DMS153 treated with DMSO at 0.1 percent for 48 hours (cell line): ENCODE results near the gene CADPS.

Source experiments
- DNase-seq: peaks from one replicate; lab custom pipeline; 2025; ENCODE audit not compliant: unreplicated experiment; lab: John Stamatoyannopoulos, UW

The CADPS gene

DNA sequence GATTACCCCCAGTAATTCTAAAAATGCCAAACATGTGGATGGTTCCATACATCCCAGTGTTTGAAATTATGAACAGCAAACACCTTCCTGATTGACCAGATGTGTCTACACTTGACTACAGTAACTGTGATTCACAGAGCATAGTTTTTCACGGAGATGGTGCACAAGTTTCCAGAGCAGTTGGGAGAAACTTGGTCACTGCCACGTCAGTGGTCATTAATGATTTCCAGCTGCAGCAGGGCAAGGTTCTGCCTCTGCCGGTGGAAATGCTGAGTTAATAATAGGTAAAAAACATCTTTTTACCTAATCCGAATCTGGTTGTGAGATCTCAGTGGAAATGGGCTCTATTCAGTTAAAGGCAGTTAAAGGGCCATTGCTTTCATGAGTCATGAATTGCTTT lies 347.7 kb downstream of the CADPS start:
- DNase-seq = no peak

DNA sequence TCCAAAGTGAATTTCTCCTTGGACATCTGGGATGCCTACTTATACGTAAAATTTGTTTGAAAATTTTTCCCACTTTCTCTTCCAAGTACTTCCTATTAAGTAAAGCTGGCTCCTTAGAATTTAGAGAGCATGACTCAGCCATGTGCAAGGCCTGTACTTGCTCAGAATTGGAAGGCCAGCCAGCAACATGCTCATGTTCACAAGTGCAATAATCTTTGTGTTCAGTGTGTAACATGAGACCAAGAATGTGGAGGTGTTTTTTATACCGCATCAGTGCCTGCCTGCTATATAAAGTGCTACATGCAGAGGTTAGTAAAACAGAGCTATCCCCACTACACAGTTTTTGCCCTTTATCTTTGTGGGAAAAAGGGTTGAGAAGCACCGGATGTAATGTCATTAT lies 349.9 kb downstream of the CADPS start:
- no peak for DNase-seq

DNA sequence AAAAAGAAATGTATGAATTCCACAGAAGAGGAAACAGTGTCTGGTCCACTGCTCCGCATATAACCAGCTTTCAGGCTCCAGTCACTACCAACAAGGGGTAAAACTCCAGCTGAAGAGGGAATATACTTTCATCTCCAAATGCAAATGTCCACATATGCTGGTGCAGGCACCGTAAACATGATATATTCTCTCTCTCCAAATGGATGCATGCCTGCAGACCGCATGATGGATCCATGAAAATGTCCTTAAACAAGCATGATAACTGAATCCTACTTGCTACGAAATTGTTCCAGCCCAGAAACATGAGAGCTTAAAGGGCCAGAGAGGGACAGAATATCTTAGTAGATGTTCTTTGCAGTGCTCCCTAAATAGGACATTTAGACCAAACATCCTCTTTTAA lies 351.5 kb downstream of the CADPS start:
- no peak for DNase-seq

DNA sequence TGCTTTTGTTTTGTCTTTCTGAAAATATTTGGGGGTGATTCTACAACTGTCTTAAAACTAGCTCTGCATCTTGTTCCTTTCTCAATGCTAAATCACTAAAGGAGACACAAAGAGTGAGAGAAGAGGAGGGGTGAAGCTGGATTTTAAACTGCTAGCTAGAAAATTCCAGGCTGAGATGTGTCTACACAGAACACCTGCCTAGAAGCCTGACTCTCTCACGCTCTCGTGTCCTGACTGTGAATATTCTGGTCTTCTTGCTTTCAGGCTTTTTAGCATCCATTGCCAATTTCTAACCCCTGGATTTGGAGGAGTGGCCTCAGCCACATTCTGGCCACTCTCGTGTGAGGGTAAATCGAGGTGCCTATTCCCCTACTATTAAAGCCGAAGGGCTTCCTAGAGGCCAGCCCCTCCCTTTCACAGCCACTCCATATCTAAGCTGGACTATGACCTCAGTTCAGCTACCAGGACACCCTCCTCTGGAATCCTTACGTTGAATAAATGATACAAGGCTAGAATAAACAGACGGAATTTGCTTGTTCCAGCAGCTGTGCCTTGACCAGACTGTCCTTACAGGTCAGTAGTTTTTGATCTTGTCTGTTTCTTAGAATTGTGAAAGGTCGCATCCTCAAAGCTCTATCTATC lies 353.6 kb downstream of the CADPS start:
- no peak for DNase-seq

DNA sequence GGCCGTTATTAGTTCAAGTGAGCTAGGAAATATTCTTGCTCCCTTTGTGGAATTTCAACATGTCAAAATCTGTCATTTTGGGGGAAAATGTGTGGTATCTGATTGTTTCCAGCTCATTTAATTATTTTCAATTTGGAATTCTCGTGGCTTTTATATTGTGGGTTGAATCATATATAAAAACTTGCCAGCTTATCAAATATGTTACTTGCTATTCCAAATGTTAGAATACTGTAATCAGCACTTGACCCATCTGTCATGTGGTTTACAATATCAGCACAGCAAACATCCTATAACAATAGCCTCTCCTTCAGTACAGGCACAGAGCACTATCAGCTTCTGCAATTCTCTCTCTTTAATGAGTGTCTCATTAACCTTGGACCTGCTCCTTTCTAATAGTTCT lies 371.7 kb downstream of the CADPS start:
- no peak for DNase-seq

DNA sequence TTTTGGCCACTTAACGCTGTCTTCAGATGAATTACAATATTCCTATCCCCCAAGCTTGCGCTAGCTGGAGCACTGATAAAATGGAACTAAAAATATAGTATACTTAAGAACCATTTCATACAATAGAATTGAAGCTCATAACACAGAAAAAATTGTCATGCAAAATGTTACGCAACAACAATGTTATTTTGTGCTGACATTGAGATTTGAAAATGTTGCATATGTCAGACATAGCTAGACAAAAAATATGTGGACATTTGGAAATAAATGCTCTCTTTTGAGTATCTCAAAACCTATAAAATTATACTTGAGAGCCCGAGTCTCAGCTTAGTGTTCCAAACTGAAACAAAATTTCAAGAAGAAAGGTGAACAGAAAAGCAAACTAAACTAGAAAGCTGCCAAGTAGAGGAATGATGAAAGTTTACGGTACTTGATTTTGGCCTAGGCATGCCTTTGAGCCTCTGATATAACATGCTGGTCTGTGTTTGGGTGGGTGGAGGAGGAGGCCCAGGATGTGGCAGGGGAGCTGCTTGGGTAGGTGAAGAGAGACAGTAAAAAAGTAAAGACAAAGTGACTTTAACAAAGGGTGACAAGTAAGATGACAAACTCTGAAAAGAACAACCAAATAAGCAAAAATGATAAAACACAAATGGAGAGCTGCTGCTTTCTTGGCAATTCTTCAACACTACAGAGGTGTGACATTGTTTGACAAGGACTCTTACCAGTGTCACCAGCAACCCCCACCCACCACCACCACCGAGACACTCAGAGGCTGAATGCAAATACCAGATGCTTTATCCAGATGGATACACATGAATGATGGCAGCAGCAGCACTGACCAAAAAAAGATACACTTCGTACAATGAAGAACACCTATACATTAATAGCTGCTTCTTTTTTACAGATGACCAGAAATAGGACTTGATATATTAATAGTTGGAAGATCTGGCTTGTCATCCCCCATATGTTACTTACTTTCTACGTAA lies 372.6 kb downstream of the CADPS start:
- DNase-seq = no peak

DNA sequence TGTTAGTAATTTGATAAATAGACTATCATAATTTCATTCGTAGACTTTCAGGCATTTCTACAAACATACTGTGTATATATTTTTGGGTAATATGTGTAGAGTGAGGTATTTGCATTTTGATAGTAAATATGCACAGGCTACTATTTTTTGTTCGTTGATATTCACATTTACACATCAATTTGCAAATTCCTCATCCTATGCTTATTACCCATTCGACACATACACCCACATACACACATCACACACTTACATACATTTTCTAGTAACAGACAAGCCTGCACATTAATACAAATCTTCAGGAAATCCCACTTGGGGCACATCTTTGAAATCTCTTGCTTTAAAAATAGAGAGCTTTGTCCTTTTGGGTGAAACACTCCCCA lies 373.9 kb downstream of the CADPS start:
- DNase-seq = no peak

DNA sequence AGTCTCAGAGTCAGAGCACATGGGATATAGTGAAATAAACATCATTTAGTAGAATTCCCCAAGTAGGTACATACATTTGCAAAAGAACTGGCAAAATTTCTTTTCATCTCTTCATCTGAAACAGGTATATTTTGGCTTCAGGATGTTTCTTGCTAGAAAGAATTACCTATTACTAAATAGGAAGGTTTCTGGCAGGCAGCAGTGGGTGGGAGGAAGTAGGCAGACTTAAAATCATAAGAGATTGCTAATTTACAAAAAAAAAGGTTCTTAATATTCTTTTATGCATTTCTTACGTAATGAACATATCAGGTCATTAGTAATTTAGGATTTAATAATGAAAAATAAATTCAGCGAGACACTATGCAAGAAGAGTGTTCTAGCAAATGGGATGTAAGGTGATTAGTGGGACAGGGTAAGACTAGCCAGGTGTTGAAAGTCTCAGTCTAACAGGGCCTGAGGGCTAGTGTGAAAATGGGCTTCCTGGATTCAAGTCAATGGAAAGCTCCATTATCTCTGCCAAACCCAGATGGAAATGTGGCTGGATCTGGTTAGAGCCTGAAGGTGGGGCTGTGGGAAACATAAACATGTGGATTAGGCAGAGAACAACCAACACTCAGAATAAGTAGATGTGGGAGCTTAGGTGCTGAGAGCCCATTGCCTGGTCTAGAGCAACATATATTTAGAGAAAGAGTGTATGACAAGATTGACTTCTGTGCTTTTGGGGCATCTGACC lies 374.5 kb downstream of the CADPS start:
- no peak for DNase-seq

DNA sequence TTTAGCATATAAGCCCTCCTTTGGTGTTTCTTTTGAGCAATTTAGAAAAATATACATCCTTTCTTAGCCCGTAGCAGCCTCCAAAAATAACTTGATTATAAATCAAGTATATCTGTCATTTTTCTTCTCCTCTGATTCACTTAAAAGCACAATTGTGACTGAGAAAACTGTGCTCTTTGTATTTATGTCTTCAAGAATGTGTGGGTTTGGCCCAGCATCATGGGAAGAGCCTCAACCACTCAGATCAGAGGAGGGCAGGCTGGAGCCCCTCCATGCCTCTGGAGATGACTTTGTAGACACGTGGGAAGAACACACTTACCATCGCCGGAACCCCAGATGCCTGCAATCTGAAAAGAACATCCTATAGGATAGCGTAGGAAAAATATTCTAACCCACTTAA lies 378.1 kb downstream of the CADPS start:
- DNase-seq = no peak

DNA sequence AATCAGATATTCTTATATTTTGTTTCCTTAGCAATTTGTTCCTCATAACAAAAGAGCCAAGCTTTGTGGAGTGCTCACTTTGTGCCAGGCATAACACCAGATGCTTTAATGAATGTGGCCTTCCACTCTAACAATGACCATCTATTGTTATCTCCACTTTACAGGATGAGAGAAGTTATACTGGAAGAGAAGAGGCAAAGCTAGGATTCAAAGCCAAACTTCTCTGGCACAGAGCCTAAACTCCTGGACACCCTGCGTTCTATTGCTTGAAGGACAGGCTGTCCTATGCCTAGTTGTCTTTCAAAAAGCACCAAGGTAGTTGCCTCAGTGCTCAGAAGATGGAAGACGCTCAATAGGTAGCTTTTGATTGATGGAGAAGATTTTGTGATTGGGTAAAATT lies 378.7 kb downstream of the CADPS start:
- no peak for DNase-seq

DNA sequence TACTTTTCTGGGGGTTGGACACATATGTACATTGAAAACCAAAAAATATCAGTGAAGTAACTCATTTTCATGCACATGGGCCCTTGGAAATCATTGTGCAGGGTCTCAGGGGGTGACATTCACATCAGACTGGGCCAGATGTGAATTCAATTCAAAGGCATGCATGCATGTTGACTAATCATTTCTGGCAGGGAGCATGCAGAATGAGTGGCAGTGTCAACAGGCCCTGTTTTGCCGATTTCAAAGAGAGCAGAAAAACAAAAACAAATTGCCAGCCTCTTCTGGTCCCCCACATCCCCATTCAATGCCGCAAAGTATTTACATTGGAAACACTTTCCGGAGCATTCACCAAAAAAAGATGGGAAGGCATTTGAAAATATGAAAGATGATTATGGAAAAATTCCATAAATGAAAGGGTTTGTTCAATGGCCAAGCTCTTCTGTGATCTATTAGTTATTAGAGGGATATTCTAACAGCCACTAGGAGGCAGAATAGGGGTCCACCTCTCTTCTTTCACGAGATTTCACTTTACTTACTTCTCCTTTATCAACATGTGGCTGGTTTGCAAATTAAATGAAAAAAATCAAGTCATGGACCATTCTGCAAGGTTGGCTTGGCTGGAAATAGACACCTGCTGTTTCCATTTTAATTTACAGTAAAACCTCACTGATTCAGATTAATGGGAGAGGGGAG lies 382.0 kb downstream of the CADPS start:
- DNase-seq = no peak

DNA sequence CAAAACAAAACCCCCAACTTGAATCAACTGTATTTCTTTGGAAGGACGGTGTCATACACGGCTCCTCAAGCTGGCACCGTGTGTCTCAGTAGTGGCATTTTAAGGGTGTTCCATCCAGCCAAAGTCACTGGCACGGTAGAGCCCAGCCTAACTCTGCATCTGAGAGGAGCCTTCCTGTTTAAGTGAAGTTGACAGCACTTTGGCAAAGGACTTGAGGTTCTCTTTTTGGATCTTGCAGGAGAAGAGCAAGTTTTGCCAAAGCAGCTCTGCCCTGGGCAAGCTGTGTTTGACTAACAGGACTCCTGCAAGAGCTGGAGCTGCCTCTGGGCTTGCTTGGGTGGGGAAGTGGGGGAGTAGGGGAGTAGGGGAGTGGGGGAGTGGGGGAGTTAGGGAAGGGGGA lies 392.3 kb downstream of the CADPS start:
- no peak for DNase-seq

DNA sequence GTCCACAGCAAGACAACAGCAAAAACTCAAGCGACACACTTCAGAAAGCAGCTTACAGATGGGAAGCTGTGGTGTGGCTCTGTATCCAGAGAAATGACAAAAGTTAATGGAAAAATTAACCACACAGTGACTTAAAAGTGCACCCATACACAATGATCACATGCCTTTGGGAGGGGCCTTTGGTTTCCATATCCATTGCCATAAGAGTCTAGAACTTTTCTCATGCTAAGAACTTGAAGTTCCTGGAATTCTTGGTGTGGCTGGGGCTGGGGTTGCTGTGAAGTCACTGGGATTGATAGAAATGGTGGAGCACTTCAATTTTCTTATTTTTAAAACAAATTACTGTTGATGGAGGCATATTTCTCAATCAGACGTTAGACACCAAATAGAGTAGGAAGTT lies 393.3 kb downstream of the CADPS start:
- no peak for DNase-seq

DNA sequence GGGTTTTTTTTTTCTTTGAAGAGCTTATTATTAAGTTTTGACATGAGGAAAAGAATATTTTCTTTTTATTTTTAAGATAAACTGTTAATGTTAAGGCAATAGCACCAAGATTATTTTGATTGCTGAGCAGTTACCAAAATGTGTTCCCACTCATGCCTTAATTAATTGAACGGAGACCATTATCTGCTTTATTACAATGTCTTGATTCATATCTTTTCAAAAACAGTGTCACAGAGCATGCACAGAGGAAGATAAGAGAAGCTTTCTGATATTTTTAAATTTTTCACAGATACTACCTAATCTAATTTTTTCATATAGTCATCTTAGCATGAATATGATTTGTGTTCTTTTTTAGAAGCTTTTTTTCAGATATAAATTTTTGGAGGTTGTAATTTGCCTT lies 395.2 kb downstream of the CADPS start:
- no peak for DNase-seq

DNA sequence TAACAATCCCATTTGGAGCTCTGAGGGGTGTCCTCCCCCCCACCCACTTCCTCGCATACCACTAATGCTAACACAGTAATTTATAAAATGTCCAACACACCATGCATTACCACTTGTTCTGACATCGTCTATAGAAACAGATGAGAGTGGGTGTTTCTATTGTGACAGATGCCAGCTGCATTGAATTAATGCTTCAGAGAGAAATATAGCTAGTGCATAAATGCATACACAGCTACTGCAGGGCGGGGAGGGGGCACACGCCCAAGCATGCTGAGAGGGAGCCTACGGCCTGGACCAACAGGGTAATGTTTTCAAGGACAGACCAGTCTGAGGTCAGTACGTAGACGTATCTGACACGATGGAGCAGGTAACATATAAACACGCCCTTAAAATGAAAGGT lies 395.9 kb downstream of the CADPS start:
- no peak for DNase-seq

DNA sequence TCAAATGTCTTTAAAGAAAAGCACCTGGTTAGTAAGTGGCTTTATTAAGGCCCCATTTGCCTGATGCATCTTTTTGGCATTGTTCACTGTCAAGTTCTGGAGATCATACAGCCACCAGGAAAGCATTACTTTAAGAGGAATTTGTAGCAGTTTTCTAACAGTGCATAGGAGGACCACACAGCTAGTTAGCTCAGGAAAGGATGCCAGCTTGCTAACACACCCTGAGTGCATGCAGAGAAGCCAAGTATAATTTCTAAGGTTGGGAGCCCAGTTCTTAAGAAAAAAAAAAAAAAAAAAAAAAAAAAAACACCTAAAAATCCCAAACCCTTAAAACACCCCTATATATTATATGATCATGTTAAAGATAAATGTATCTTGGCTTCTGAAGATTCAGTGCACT lies 399.9 kb downstream of the CADPS start:
- DNase-seq = no peak

DNA sequence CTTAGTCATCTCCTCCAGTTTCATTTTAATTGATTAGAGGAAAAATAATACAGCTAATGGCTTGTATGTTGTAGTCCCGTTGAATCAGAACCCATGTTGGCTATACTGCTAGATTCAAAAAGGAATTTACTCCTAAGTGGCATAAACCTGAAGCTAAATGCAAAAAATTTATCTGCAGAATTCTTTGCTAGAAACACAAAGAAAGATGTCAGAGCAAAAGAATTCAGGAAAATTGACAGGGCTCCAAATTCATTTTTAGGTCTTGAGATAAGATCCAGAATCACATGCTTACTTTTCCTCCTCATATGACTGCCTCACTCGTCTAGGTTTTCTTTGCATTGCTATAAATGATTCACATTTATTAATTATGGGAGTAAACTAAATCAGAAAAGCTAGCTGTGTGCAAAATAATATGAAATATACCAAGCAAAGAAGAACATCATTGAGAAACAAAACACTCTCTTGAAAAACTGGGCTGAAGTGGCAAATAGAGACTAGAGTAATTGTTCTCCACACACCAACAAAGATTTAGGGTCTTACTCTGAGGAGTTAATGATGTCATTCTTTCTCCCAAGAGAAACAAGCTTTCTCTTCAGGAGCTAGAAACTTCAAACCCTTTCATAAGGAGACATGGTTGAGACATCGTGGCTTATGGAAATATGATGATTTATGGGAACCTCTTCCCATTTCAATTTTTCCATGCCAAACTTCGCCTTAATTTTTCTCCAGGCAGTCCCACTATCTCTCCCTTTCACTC lies 407.1 kb downstream of the CADPS start:
- DNase-seq = no peak

DNA sequence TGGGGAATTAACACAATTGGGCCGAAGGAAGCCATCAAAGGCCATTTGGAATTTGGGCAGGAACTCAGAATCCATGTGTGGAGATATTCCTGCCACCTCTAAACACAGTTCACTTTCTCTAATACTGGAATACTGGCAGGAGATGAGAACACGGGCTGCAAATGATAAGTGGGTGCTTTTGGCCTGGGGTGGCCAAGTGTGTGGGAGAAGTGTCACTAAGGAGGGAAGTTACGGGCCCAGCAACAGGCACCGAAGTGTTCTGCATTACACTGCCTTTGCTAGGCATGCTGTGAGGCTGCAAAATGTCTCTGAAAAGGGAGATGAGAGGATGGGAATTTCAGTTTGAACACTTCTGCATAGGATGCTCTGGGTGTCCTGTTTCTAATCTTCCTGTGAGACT lies 412.4 kb downstream of the CADPS start:
- DNase-seq = no peak

DNA sequence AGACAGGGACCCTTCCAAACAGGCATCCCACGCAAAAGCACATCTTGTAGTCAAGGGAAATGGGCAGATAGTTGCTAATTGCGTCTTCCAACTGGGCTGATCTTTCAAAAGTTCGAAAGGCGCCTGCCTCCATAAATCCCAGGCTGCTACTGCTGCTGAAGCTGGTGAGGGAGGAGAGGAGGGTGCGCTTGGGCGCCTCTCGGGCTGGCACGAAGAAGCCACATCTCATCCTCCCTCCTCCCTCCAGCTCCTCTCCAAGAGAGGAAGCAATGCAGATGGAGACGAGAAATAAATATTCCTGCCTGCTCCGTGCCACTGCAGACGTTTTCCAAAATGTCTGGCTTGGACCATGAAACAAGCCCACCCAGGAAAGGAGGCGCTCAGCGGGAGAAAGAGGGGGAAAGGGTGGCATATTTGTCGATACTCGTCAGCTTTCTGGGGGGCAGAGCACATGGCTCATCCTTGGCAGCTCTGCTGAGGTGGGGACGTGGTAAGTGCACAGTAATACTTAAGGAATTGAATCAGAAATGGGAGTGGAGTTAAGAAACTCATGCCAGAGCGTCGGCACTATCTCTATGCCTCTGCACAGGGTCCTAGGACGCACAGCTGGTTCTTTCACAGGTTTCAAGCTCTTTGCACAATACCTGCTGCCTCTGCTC lies 413.0 kb downstream of the CADPS start:
- no peak for DNase-seq

DNA sequence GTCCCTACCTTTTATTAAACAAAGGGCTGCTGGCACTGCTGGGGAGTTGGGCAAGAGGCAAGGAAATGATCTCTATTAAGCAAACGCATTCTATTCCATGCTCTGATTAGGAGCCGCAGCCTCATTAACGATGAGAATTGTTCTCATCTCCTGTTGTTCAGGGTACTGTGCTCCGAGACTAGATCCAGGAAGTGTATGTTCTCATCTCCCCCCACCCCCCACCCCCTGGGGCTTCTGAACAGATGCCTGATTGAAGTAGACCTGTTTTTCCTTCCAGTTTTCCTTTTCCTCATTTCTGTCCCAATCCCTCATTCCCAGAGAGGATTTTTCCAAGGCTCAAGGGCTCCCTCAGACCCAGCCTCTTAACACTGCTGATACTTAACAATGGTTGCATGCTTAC lies 420.3 kb downstream of the CADPS start:
- no peak for DNase-seq
